ENCODE measurements around the gene PLOD2. TPM values are rescaled to one million over a fixed set of nuclear protein-coding genes. Genes with fewer than 3 reads are reported as not detected.
A peak's percentile ranks its signal among the peaks of the same experiment; 100 is the strongest.

The PLOD2 gene
- total and polyA plus RNA-seq, 2 donors from 2014 or later = 21.3 to 66.0 TPM

GRCh38 chr3:146160321-146160963 lies 542 bp downstream of the PLOD2 start:
- DNase-seq (peak; percentile 81 to 92 (median 87)), FAIRE-seq (no peak)
- H3K36me3 ChIP-seq (ENCODE audit: control insufficient read depth in 2 of 3, insufficient read depth in 3 of 3, low read length in 3 of 3) = no peaks in the 10 kb centered on the region
- H3K27ac ChIP-seq (ENCODE audit: low read depth in 2 of 2, low read length in 2 of 2) = peak overlapping the region; percentile 95 to 98
- peak; percentile 54 for TF ChIP-seq CTCF (IDR thresholded peaks at IDR 0.05; ENCODE audit: borderline replicate concordance, extremely low read depth, insufficient read depth)
- H3K9ac ChIP-seq (ENCODE audit: low read length in 3 of 3) = peak overlapping the region; percentile 85 to 95 (median 93)
- H3K27me3 ChIP-seq (ENCODE audit: control insufficient read depth, insufficient read depth, low read length) = no peaks in the 10 kb centered on the region
- H3K4me3 ChIP-seq (ENCODE audit: low read length in 3 of 3) = peak overlapping the region; percentile 83 to 91 (median 86)
- intact Hi-C loops (cut with DNase I) = no loop called here
- H3K4me1 ChIP-seq (ENCODE audit: control insufficient read depth in 2 of 3, insufficient read depth in 2 of 3, low read depth in 1 of 3, low read length in 3 of 3) = peaks cover 0 to 25% (median 8%) of the 10 kb centered on the region in 3 donors
- no peaks in the 10 kb centered on the region for H3K9me3 ChIP-seq (ENCODE audit: control insufficient read depth in 2 of 3, insufficient read depth in 1 of 3, low read length in 3 of 3)

GRCh38 chr3:146159616-146160320 lies 1.2 kb downstream of the PLOD2 start:
- Histone ChIP-seq H3K9me3 (ENCODE audit: control insufficient read depth in 2 of 3, insufficient read depth in 1 of 3, low read length in 3 of 3) (no peaks in the 10 kb centered on the region), H3K4me3 (ENCODE audit: low read length in 3 of 3) (peak overlapping the region; percentile 83 to 91 (median 86)), H3K36me3 (ENCODE audit: control insufficient read depth in 2 of 3, insufficient read depth in 3 of 3, low read length in 3 of 3) (no peaks in the 10 kb centered on the region), H3K9ac (ENCODE audit: low read length in 3 of 3) (peak overlapping the region; percentile 38 to 95 (median 93)), H3K27ac (ENCODE audit: low read depth in 2 of 2, low read length in 2 of 2) (peak overlapping the region; percentile 95 to 98), H3K27me3 (ENCODE audit: control insufficient read depth, insufficient read depth, low read length) (no peaks in the 10 kb centered on the region), H3K4me1 (ENCODE audit: control insufficient read depth in 2 of 3, insufficient read depth in 2 of 3, low read depth in 1 of 3, low read length in 3 of 3) (peaks cover 0 to 25% (median 8%) of the 10 kb centered on the region in 3 donors)
- no peak for FAIRE-seq
- TF ChIP-seq CTCF (IDR thresholded peaks at IDR 0.05; ENCODE audit: borderline replicate concordance, extremely low read depth, insufficient read depth) = no peak
- no peak for DNase-seq
- intact Hi-C loops (cut with DNase I) = no loop called here

- no peak for TF ChIP-seq CTCF (IDR thresholded peaks at IDR 0.05; ENCODE audit: borderline replicate concordance, extremely low read depth, insufficient read depth)
- Histone ChIP-seq H3K9me3 (ENCODE audit: control insufficient read depth in 2 of 3, insufficient read depth in 1 of 3, low read length in 3 of 3) (no peaks in the 10 kb centered on the region), H3K4me3 (ENCODE audit: low read length in 3 of 3) (peak overlapping the region; percentile 27 to 91 (median 83)), H3K27me3 (ENCODE audit: control insufficient read depth, insufficient read depth, low read length) (no peaks in the 10 kb centered on the region), H3K9ac (ENCODE audit: low read length in 3 of 3) (peak overlapping the region in 2 of 3 donors; percentile 49 to 95), H3K27ac (ENCODE audit: low read depth in 2 of 2, low read length in 2 of 2) (peak overlapping the region; percentile 26 to 98), H3K4me1 (ENCODE audit: control insufficient read depth in 2 of 3, insufficient read depth in 2 of 3, low read depth in 1 of 3, low read length in 3 of 3) (peaks cover 0 to 25% (median 8%) of the 10 kb centered on the region in 3 donors), H3K36me3 (ENCODE audit: control insufficient read depth in 2 of 3, insufficient read depth in 3 of 3, low read length in 3 of 3) (no peaks in the 10 kb centered on the region)
- DNase-seq = no peak
- no peak for FAIRE-seq
- intact Hi-C loops (cut with DNase I) = no loop called here
Observed at GRCh38 chr3:146159037-146159436, 1.9 kb downstream of the PLOD2 start.

All from kidney (tissue), 14 donors.